G401 (cell line): ENCODE measurements around the gene DNAI7. TPM values are rescaled to one million over a fixed set of nuclear protein-coding genes. Genes with fewer than 3 reads are reported as not detected.
A peak's percentile ranks its signal among the peaks of the same experiment; 100 is the strongest.

Experiments used
- DNase-seq: peaks from one replicate; pipeline ENCODE4 v3.0.0-alpha.2; 2015; ENCODE audit warnings: low spot score
- in situ Hi-C: cut with HindIII; loops from 2 replicates; pipeline ENCODE4 v1.10.0; 2016; ENCODE audit warnings: low sequenced_read_pairs, mixed read lengths
- total RNA-seq: library from RNA; depleted of rRNA; stranded (reverse); fragments of >200 nt; shearing (Covaris generic); gene quantifications from 2 replicates; pipeline ENCODE4 v1.2.3, GENCODE V29; 2014; rRNA removed

The DNAI7 gene
- total RNA-seq, 1 experiment from 2014 or later = 0.20 TPM

- no peak for DNase-seq
- in situ Hi-C loops = no loop called here
Measured at GRCh38 chr12:25065035-25065434, 129.9 kb downstream of the DNAI7 start.

GRCh38 chr12:25063873-25064628, 130.9 kb downstream of the DNAI7 start:
- in situ Hi-C loops = no loop called here
- no peak for DNase-seq

- in situ Hi-C loops = no loop called here
- DNase-seq = peak; percentile 41
Measured at GRCh38 chr12:25058658-25059058, 136.3 kb downstream of the DNAI7 start.

Other genes with a start within 250 kb of the DNAI7 start
- 0.81 and 4.1 TPM in 2 replicates for gene BCAT1, start 246.1 kb downstream of the DNAI7 start, total RNA-seq
- 17.4 and 35.8 TPM in 2 replicates for gene ETFRF1, start 77 bp upstream of the DNAI7 start, total RNA-seq
- 5.6 and 9.5 TPM in 2 replicates for gene KRAS, start 55.8 kb upstream of the DNAI7 start, total RNA-seq